NCI-H2196 treated with DMSO at 0.1 percent for 48 hours (cell line): ENCODE data around the gene CCNH.
A peak's percentile ranks its signal among the peaks of the same experiment; 100 is the strongest.

Experiments used
- DNase-seq: peaks from one replicate; lab custom pipeline; 2025; ENCODE audit not compliant: unreplicated experiment; lab: John Stamatoyannopoulos, UW

Gene CCNH

GRCh38 chr5:87412630-87413342 lies at the start of gene CCNH:
CCNH (minus strand) TSS chr5:87412930; CDS start chr5:87412794, 136 bp downstream.
- peak; percentile 79 for DNase-seq

- DNase-seq, result no peak
Measured at GRCh38 chr5:87457706-87458105, 45.0 kb upstream of the CCNH start.

GRCh38 chr5:87453801-87454200 lies 41.1 kb upstream of the CCNH start:
- DNase-seq, result no peak

- no peak for DNase-seq
Measured at GRCh38 chr5:87452837-87453236, 40.1 kb upstream of the CCNH start.

GRCh38 chr5:87442419-87442818 lies 29.7 kb upstream of the CCNH start:
- DNase-seq, result no peak

GRCh38 chr5:87438231-87438630 lies 25.5 kb upstream of the CCNH start:
- no peak for DNase-seq

GRCh38 chr5:87437724-87438123 lies 25.0 kb upstream of the CCNH start:
- no peak for DNase-seq

GRCh38 chr5:87435144-87435694 lies 22.5 kb upstream of the CCNH start:
- DNase-seq, result no peak

- no peak for DNase-seq
Measured at GRCh38 chr5:87434461-87434860, 21.7 kb upstream of the CCNH start.

GRCh38 chr5:87433945-87434344 lies 21.2 kb upstream of the CCNH start:
- DNase-seq, result no peak

- DNase-seq, result no peak
Measured at GRCh38 chr5:87432460-87432859, 19.7 kb upstream of the CCNH start.

- DNase-seq, result no peak
Measured at GRCh38 chr5:87430863-87431457, 18.2 kb upstream of the CCNH start.

GRCh38 chr5:87423755-87424154 lies 11.0 kb upstream of the CCNH start:
- no peak for DNase-seq

- no peak for DNase-seq
Measured at GRCh38 chr5:87421307-87421706, 8.6 kb upstream of the CCNH start.

GRCh38 chr5:87418506-87418905 lies 5.8 kb upstream of the CCNH start:
- DNase-seq, result no peak

- DNase-seq, result no peak
Measured at GRCh38 chr5:87413343-87413645, 564 bp upstream of the CCNH start.

GRCh38 chr5:87411973-87412629 lies 629 bp downstream of the CCNH start:
- DNase-seq, result no peak

GRCh38 chr5:87411586-87411972 lies 1.2 kb downstream of the CCNH start:
- DNase-seq, result no peak

- DNase-seq, result no peak
Measured at GRCh38 chr5:87410931-87411330, 1.8 kb downstream of the CCNH start.

- no peak for DNase-seq
Measured at GRCh38 chr5:87408204-87408603, 4.5 kb downstream of the CCNH start.

- DNase-seq, result no peak
Measured at GRCh38 chr5:87405472-87406155, 7.1 kb downstream of the CCNH start.

- DNase-seq, result no peak
Measured at GRCh38 chr5:87404359-87404758, 8.4 kb downstream of the CCNH start.
